HCT116 (cell line): ENCODE measurements around the gene CDIP1. TPM values are rescaled to one million over a fixed set of nuclear protein-coding genes. Genes with fewer than 3 reads are reported as not detected.

Source experiments
- ATAC-seq: fragments of 200-7000 bp; cut with Tn5 transposase; 2 replicates; pipeline ENCODE4 v1.9.1; 2020; ENCODE audit warnings: mild to moderate bottlenecking, moderate library complexity
- BruUV-seq: library from RNA; stranded (reverse); fragments of 400-500 nt; replicated peaks from 2 replicates; lab custom pipeline; 2021; lab: Mats Ljungman, UMichigan
- CTCF ChIA-PET: fragments of 300-600 bp; sonication (Branson Sonifier 250); formaldehyde crosslinking; loops from one replicate; lab custom pipeline; 2021; ENCODE audit warnings: antibody characterized with exemption; lab: Charles Lee
- POLR2A ChIA-PET: fragments of 300-600, 350-600 bp; sonication (Branson Sonifier 250); formaldehyde crosslinking; loops from one replicate; lab custom pipeline; 2021; ENCODE audit warnings: antibody characterized with exemption; lab: Charles Lee
- RAD21 ChIA-PET, 2 experiments: fragments of 300-600 bp; sonication (Branson Sonifier 250); formaldehyde crosslinking; loops; one replicate each; lab custom pipeline; 2023; ENCODE audit warnings: low total read pairs in 2 of 2; ENCODE audit not compliant: uncharacterized antibody in 2 of 2, unreplicated experiment in 2 of 2, low non-redundant PET in 1 of 2; lab: Charles Lee
- DNase-seq: peaks from one replicate; pipeline ENCODE4 v3.0.0-alpha.2; 2010; ENCODE audit warnings: low read depth, low spot score
- H2AFZ ChIP-seq: fragments of 200-600 bp; shearing (Covaris generic), sonication (generic); 2 replicates; pipeline ENCODE4 v1.6.1; 2017; ENCODE audit warnings: low read depth, mixed run types, mixed read lengths, antibody characterized with exemption, low read length; ENCODE audit not compliant: poor library complexity, severe bottlenecking
- H3K27ac ChIP-seq: 2 replicates; pipeline ENCODE4 v1.5.1; 2012; ENCODE audit warnings: low read depth, low read length
- H3K27me3 ChIP-seq: fragments of 200-600 bp; sonication (generic); 2 replicates; pipeline ENCODE4 v1.6.1; 2016; ENCODE audit warnings: mixed run types, low read length, mixed read lengths; ENCODE audit not compliant: insufficient read depth
- H3K36me3 ChIP-seq, 2 experiments: fragments of 200-500 bp in 1 of 2; fragments of 200-600 bp in 1 of 2; sonication (Bioruptor generic) in 1 of 2; sonication (generic) in 1 of 2; 2 replicates each; pipeline versions ENCODE4 v1.5.1 to v1.6.1; 2014 to 2016; ENCODE audit warnings: low read length in 2 of 2, inconsistent platforms in 1 of 2, mixed read lengths in 1 of 2, mixed run types in 1 of 2; ENCODE audit not compliant: insufficient read depth in 2 of 2, control insufficient read depth in 1 of 2
- H3K4me1 ChIP-seq, 2 experiments: fragments of 200-600 bp in 1 of 2; sonication (generic) in 1 of 2; 2 replicates each; pipeline versions ENCODE4 v1.5.1 to v1.6.1; 2012 to 2017; ENCODE audit warnings: low read length in 2 of 2, inconsistent platforms in 1 of 2, mild to moderate bottlenecking in 1 of 2, mixed read lengths in 1 of 2, mixed run types in 1 of 2, moderate library complexity in 1 of 2; ENCODE audit not compliant: insufficient read depth in 2 of 2, control insufficient read depth in 1 of 2
- H3K4me2 ChIP-seq: fragments of 200-600 bp; sonication (generic); 2 replicates; pipeline ENCODE4 v1.6.1; 2017; ENCODE audit warnings: mixed run types, low read length, mixed read lengths
- H3K4me3 ChIP-seq, 2 experiments: fragments of 200-600 bp in 1 of 2; sonication (generic) in 1 of 2; replicated peaks in 1 of 2; 2 replicates each; pipeline ENCODE4 v1.5.1; 2011 to 2016; ENCODE audit warnings: low read length in 2 of 2, control low read depth in 1 of 2, low read depth in 1 of 2, mild to moderate bottlenecking in 1 of 2, mixed read lengths in 1 of 2, mixed run types in 1 of 2
- H3K79me2 ChIP-seq: fragments of 200-600 bp; sonication (generic); 2 replicates; pipeline ENCODE4 v1.6.1; 2017; ENCODE audit warnings: mild to moderate bottlenecking, mixed run types, low read length, moderate library complexity, mixed read lengths; ENCODE audit not compliant: insufficient read depth
- H3K9ac ChIP-seq: fragments of 200-600 bp; sonication (generic); 2 replicates; pipeline ENCODE4 v1.6.1; 2016; ENCODE audit warnings: low read length, mixed read lengths
- H3K9me2 ChIP-seq: fragments of 200-600 bp; sonication (generic), shearing (Covaris generic); 2 replicates; pipeline ENCODE4 v1.6.1; 2017; ENCODE audit warnings: mixed run types, mild to moderate bottlenecking, moderate library complexity; ENCODE audit not compliant: insufficient read depth
- H3K9me3 ChIP-seq, 2 experiments: fragments of 200-500 bp in 1 of 2; fragments of 200-600 bp in 1 of 2; sonication (Bioruptor generic) in 1 of 2; sonication (generic) in 1 of 2; 2 replicates each; pipeline ENCODE4 v1.6.1; 2014 to 2017; ENCODE audit warnings: low read length in 2 of 2, mixed read lengths in 2 of 2, inconsistent platforms in 1 of 2, low read depth in 1 of 2, mild to moderate bottlenecking in 1 of 2, mixed run types in 1 of 2, moderate library complexity in 1 of 2; ENCODE audit not compliant: control insufficient read depth in 1 of 2, insufficient read depth in 1 of 2
- H4K20me1 ChIP-seq: fragments of 200-600 bp; sonication (generic), shearing (Covaris generic); 2 replicates; pipeline ENCODE4 v1.6.1; 2017; ENCODE audit warnings: mixed run types, mild to moderate bottlenecking, moderate library complexity; ENCODE audit not compliant: insufficient read depth
- CEBPB ChIP-seq: IDR thresholded peaks from 2 replicates; pipeline ENCODE4 v1.6.1; 2012; ENCODE audit warnings: low read depth
- EGR1 ChIP-seq: IDR thresholded peaks from 2 replicates; pipeline ENCODE4 v1.6.1; 2012; ENCODE audit warnings: low read depth
- ELF1 ChIP-seq: IDR thresholded peaks from 2 replicates; pipeline ENCODE4 v1.6.1; 2012; ENCODE audit warnings: low read depth, borderline replicate concordance
- EZH2 ChIP-seq: fragments of 200-600 bp; sonication (generic); IDR thresholded peaks from 2 replicates; pipeline ENCODE4 v1.6.1; 2017; ENCODE audit warnings: antibody characterized with exemption, mixed run types
- EZH2phosphoT487 ChIP-seq: fragments of 200-600 bp; IDR thresholded peaks from 2 replicates; pipeline ENCODE4 v1.6.1; 2018; ENCODE audit warnings: antibody characterized with exemption, borderline replicate concordance
- FOSL1 ChIP-seq: IDR thresholded peaks from 2 replicates; pipeline ENCODE4 v1.6.1; 2012; ENCODE audit warnings: low read depth
- JUND ChIP-seq: IDR thresholded peaks from 2 replicates; pipeline ENCODE4 v1.6.1; 2012
- POLR2A ChIP-seq: IDR thresholded peaks from 2 replicates; pipeline ENCODE4 v1.7.0; 2011; ENCODE audit warnings: borderline replicate concordance; ENCODE audit not compliant: insufficient read depth, insufficient read length; ENCODE audit errors: extremely low read depth
- POLR2AphosphoS5 ChIP-seq: IDR thresholded peaks from 2 replicates; pipeline ENCODE4 v1.6.1; 2011; ENCODE audit warnings: mild to moderate bottlenecking, low read depth, low read length, moderate library complexity
- RAD21 ChIP-seq: IDR thresholded peaks from 2 replicates; pipeline ENCODE4 v1.6.1; 2012; ENCODE audit warnings: low read depth, mild to moderate bottlenecking
- SIN3A ChIP-seq: IDR thresholded peaks from 2 replicates; pipeline ENCODE4 v1.6.1; 2012; ENCODE audit warnings: low read depth
- SP1 ChIP-seq: IDR thresholded peaks from 2 replicates; pipeline ENCODE4 v1.6.1; 2012; ENCODE audit warnings: low read depth
- TCF7L2 ChIP-seq: IDR thresholded peaks from 2 replicates; pipeline ENCODE4 v1.7.0; 2011; ENCODE audit warnings: borderline replicate concordance, inconsistent platforms; ENCODE audit not compliant: insufficient read depth, insufficient read length; ENCODE audit errors: extremely low read depth
- YY1 ChIP-seq: IDR thresholded peaks from 2 replicates; pipeline ENCODE4 v1.6.1; 2011; ENCODE audit warnings: low read length, low read depth, moderate library complexity, mild to moderate bottlenecking; ENCODE audit not compliant: insufficient replicate concordance; ENCODE audit errors: extremely low read depth
- ZFX ChIP-seq: fragments of 450-650 bp; IDR thresholded peaks from 2 replicates; pipeline ENCODE4 v1.6.1; 2017
- ZNF274 ChIP-seq: fragments of 200-500 bp; sonication (Bioruptor generic); IDR thresholded peaks from 2 replicates; pipeline ENCODE4 v1.6.1; 2014; ENCODE audit warnings: mild to moderate bottlenecking, low read depth, low read length, inconsistent platforms
- intact Hi-C: fragments of 100-400 bp; cut with micrococcal nuclease; formaldehyde crosslinking; loops from 2 replicates; pipeline ENCODE4 v1.10.0; 2022
- total RNA-seq: library from RNA; stranded (reverse); gene quantifications from one replicate; pipeline ENCODE4 v1.2.1, GENCODE V29; 2021; ENCODE audit not compliant: unreplicated experiment
- TF ChIP-seq, protein P1 (sequence below), 3 experiments: fragments of 200-600 bp in 1 of 3; sonication (generic) in 1 of 3; IDR thresholded peaks in 2 of 3; conservative IDR thresholded peaks in 1 of 3; 2 replicates each; pipeline ENCODE4 v1.5.1; 2012 to 2017; ENCODE audit warnings: low read depth in 2 of 3, low read length in 2 of 3, antibody characterized with exemption in 1 of 3, borderline replicate concordance in 1 of 3, control low read depth in 1 of 3, mild to moderate bottlenecking in 1 of 3, mixed read lengths in 1 of 3, mixed run types in 1 of 3, moderate library complexity in 1 of 3; ENCODE audit not compliant: insufficient read depth in 1 of 3
- TF ChIP-seq, protein P2 (sequence below): IDR thresholded peaks from 2 replicates; pipeline ENCODE4 v1.6.1; 2012
- TF ChIP-seq, protein P3 (sequence below): IDR thresholded peaks from 2 replicates; pipeline ENCODE4 v1.6.1; 2011; ENCODE audit warnings: mild to moderate bottlenecking, low read length, moderate library complexity; ENCODE audit not compliant: insufficient replicate concordance; ENCODE audit errors: extremely low read depth
- TF ChIP-seq, protein P4 (sequence below): IDR thresholded peaks from 2 replicates; pipeline ENCODE4 v1.6.1; 2012

Gene CDIP1
- total RNA-seq, 1 experiment from 2014 or later = 7.2 TPM

DNA sequence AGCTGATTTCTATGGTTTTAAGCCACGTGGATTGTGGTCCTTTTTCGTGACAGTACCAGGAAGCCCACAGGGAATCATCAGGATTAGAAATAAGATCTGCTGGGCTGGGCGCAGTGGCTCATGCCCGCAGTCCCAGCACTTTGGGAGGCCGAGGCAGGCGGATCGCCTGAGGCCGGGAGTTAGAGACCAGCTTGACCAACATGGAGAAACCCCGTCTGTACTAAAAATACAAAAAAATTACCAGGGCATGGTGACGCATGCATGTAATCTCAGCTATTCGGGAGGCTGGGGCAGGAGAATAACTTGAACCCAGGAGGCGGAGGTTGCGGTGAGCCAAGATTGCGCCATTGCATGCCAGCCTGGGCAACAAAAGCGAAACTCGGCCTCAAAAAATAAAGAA lies 70.7 kb downstream of the CDIP1 start:
- TF ChIP-seq POLR2A (no peak), SIN3A (no peak), EGR1 (no peak), RAD21 (no peak), EZH2 (no peak), TCF7L2 (no peak), YY1 (no peak), ELF1 (no peak), SP1 (no peak), ZFX (no peak), CEBPB (no peak), ZNF274 (no peak), EZH2phosphoT487 (no peak), POLR2AphosphoS5 (no peak), JUND (no peak), FOSL1 (no peak)
- TF ChIP-seq, protein P1, sequence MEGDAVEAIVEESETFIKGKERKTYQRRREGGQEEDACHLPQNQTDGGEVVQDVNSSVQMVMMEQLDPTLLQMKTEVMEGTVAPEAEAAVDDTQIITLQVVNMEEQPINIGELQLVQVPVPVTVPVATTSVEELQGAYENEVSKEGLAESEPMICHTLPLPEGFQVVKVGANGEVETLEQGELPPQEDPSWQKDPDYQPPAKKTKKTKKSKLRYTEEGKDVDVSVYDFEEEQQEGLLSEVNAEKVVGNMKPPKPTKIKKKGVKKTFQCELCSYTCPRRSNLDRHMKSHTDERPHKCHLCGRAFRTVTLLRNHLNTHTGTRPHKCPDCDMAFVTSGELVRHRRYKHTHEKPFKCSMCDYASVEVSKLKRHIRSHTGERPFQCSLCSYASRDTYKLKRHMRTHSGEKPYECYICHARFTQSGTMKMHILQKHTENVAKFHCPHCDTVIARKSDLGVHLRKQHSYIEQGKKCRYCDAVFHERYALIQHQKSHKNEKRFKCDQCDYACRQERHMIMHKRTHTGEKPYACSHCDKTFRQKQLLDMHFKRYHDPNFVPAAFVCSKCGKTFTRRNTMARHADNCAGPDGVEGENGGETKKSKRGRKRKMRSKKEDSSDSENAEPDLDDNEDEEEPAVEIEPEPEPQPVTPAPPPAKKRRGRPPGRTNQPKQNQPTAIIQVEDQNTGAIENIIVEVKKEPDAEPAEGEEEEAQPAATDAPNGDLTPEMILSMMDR (IDR thresholded peaks at IDR 0.05 in 2 of 3, conservative IDR thresholded peaks at IDR 0.05 in 1 of 3; ENCODE audit: borderline replicate concordance in 1 of 3, insufficient read depth in 1 of 3, low read depth in 2 of 3, low read length in 2 of 3) = no peak
- TF ChIP-seq, protein P2, sequence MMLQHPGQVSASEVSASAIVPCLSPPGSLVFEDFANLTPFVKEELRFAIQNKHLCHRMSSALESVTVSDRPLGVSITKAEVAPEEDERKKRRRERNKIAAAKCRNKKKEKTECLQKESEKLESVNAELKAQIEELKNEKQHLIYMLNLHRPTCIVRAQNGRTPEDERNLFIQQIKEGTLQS = no peak
- TF ChIP-seq, protein P3, sequence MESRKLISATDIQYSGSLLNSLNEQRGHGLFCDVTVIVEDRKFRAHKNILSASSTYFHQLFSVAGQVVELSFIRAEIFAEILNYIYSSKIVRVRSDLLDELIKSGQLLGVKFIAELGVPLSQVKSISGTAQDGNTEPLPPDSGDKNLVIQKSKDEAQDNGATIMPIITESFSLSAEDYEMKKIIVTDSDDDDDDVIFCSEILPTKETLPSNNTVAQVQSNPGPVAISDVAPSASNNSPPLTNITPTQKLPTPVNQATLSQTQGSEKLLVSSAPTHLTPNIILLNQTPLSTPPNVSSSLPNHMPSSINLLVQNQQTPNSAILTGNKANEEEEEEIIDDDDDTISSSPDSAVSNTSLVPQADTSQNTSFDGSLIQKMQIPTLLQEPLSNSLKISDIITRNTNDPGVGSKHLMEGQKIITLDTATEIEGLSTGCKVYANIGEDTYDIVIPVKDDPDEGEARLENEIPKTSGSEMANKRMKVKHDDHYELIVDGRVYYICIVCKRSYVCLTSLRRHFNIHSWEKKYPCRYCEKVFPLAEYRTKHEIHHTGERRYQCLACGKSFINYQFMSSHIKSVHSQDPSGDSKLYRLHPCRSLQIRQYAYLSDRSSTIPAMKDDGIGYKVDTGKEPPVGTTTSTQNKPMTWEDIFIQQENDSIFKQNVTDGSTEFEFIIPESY = no peak
- TF ChIP-seq, protein P4, sequence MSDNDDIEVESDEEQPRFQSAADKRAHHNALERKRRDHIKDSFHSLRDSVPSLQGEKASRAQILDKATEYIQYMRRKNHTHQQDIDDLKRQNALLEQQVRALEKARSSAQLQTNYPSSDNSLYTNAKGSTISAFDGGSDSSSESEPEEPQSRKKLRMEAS = no peak
- no peak for ATAC-seq
- intact Hi-C loops = no loop called here
- POLR2A ChIA-PET = no interaction called here
- no peak for DNase-seq
- Histone ChIP-seq H3K36me3 (peaks cover 20 to 23% of the 10 kb centered on the region in 2 experiments; a peak in 3 of 4 replicates), H3K79me2 (peaks cover 15% of the 10 kb centered on the region), H3K4me3 (no peak overlapping the region), H3K9me3 (no peaks in the 10 kb centered on the region), H3K4me2 (no peak overlapping the region), H3K27me3 (no peaks in the 10 kb centered on the region), H3K9ac (no peak overlapping the region), H4K20me1 (no peaks in the 10 kb centered on the region), H2AFZ (no peak overlapping the region), H3K4me1 (peaks cover 0 to 27% of the 10 kb centered on the region in 2 experiments), H3K9me2 (no peaks in the 10 kb centered on the region), H3K27ac (no peak overlapping the region)
- CTCF ChIA-PET = no interaction called here
- BruUV-seq = no TSS peak
- RAD21 ChIA-PET = no interaction called here
